Colonic mucosa (tissue), 4 donors: ENCODE measurements around the gene OSBPL10. TPM values are rescaled to one million over a fixed set of nuclear protein-coding genes. Genes with fewer than 3 reads are reported as not detected.

ENCODE experiments used
- DNase-seq: peaks from one replicate; pipeline ENCODE4 v3.0.0-alpha.2; 2020
- H3K27ac ChIP-seq: fragments of 200-600 bp; one replicate; pipeline ENCODE4 v1.8.0; 2021
- H3K27me3 ChIP-seq: fragments of 200-600 bp; one replicate; pipeline ENCODE4 v1.8.0; 2021
- H3K36me3 ChIP-seq: fragments of 200-600 bp; one replicate; pipeline ENCODE4 v1.8.0; 2021
- H3K4me1 ChIP-seq: fragments of 200-600 bp; one replicate; pipeline ENCODE4 v1.8.0; 2021; ENCODE audit warnings: mild to moderate bottlenecking
- H3K4me3 ChIP-seq: fragments of 200-600 bp; one replicate; pipeline ENCODE4 v1.8.0; 2021
- H3K9ac ChIP-seq, 2 donors: one replicate each; pipeline ENCODE4 v1.7.0; 2013; ENCODE audit warnings: control low read depth in 2 of 2, low read depth in 2 of 2, low read length in 2 of 2
- H3K9me3 ChIP-seq: fragments of 200-600 bp; one replicate; pipeline ENCODE4 v1.8.0; 2021
- intact Hi-C: fragments of 100-400 bp; cut with DNase I; formaldehyde crosslinking; loops from one replicate; pipeline ENCODE4 v1.14.1; 2022
- total RNA-seq, 2 donors: library from RNA; stranded (reverse); fragmentation: NEBNext Ultra II Directional in 1 of 2; extraction: Animal tissue kit (Norgen Biotek cat#: 25700) in 1 of 2; gene quantifications; one replicate each; pipeline ENCODE4 v1.2.1, GENCODE V29; 2021
- TF ChIP-seq, protein P1 (sequence below): fragments of 200-600 bp; IDR thresholded peaks from one replicate; pipeline ENCODE4 v1.8.0; 2022; ENCODE audit warnings: antibody characterized with exemption, mild to moderate bottlenecking
- donor health status: healthy.
- donor health status: DM: no; HTN: no; CAD: no.
- donor health status: DM: no; HTN: no; CAD: no.

OSBPL10 gene
- total RNA-seq, 2 donors from 2014 or later: 20.0 to 34.4 TPM

GRCh38 chr3:31676556-31676955, 304.5 kb downstream of the OSBPL10 start:
- DNase-seq: no peak
- no peak overlapping the region for H3K9ac ChIP-seq
- H3K27me3 ChIP-seq: no peaks in the 10 kb centered on the region
- no peak overlapping the region for H3K27ac ChIP-seq
- no peak overlapping the region for H3K4me3 ChIP-seq
- TF ChIP-seq, protein P1, sequence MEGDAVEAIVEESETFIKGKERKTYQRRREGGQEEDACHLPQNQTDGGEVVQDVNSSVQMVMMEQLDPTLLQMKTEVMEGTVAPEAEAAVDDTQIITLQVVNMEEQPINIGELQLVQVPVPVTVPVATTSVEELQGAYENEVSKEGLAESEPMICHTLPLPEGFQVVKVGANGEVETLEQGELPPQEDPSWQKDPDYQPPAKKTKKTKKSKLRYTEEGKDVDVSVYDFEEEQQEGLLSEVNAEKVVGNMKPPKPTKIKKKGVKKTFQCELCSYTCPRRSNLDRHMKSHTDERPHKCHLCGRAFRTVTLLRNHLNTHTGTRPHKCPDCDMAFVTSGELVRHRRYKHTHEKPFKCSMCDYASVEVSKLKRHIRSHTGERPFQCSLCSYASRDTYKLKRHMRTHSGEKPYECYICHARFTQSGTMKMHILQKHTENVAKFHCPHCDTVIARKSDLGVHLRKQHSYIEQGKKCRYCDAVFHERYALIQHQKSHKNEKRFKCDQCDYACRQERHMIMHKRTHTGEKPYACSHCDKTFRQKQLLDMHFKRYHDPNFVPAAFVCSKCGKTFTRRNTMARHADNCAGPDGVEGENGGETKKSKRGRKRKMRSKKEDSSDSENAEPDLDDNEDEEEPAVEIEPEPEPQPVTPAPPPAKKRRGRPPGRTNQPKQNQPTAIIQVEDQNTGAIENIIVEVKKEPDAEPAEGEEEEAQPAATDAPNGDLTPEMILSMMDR: no peak
- no peaks in the 10 kb centered on the region for H3K9me3 ChIP-seq
- no peaks in the 10 kb centered on the region for H3K36me3 ChIP-seq
- H3K4me1 ChIP-seq: no peaks in the 10 kb centered on the region
- intact Hi-C loops: no loop called here

- no peak overlapping the region for H3K9ac ChIP-seq
- H3K4me3 ChIP-seq: no peak overlapping the region
- no peak for DNase-seq
- TF ChIP-seq, protein P1: no peak
- intact Hi-C loops: no loop called here
- H3K27me3 ChIP-seq: no peaks in the 10 kb centered on the region
- no peak overlapping the region for H3K27ac ChIP-seq
- no peaks in the 10 kb centered on the region for H3K9me3 ChIP-seq
- no peaks in the 10 kb centered on the region for H3K36me3 ChIP-seq
- no peaks in the 10 kb centered on the region for H3K4me1 ChIP-seq
Measured at GRCh38 chr3:31673950-31674349, 307.1 kb downstream of the OSBPL10 start.

DNA sequence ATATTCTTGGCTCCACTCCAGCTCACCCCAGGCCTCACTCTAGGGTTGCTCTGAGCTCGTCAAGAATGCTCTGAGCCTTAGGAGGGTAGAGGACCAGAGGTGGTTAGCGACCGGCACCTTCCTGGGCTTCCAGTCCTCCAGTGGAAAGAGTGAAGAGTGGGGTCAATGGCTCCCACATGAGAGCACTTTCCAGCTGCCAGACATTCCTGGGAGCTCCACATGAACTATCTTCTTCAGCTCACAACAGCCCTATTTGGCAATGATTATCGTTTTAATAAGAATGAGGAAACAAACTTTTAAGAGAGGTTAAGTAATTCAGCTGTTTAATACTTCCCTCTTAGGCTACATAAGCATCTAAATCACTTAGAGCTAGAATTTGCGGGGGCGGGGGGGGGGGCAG, 309.1 kb downstream of the OSBPL10 start:
- Histone ChIP-seq H3K27ac (no peak overlapping the region), H3K9me3 (no peaks in the 10 kb centered on the region), H3K27me3 (no peaks in the 10 kb centered on the region), H3K4me3 (no peak overlapping the region), H3K9ac (no peak overlapping the region), H3K4me1 (no peaks in the 10 kb centered on the region), H3K36me3 (no peaks in the 10 kb centered on the region)
- no peak for DNase-seq
- TF ChIP-seq, protein P1: no peak
- intact Hi-C loops: no loop called here

- no peak for DNase-seq
- TF ChIP-seq, protein P1: no peak
- Histone ChIP-seq H3K4me3 (no peak overlapping the region), H3K9me3 (no peaks in the 10 kb centered on the region), H3K27ac (no peak overlapping the region), H3K36me3 (no peaks in the 10 kb centered on the region), H3K9ac (no peak overlapping the region), H3K4me1 (no peaks in the 10 kb centered on the region), H3K27me3 (no peaks in the 10 kb centered on the region)
- intact Hi-C loops: no loop called here
Measured at GRCh38 chr3:31671451-31671850, 309.6 kb downstream of the OSBPL10 start.

GRCh38 chr3:31670722-31671121, 310.3 kb downstream of the OSBPL10 start:
- no peaks in the 10 kb centered on the region for H3K4me1 ChIP-seq
- H3K27me3 ChIP-seq: no peaks in the 10 kb centered on the region
- H3K9me3 ChIP-seq: no peaks in the 10 kb centered on the region
- no peak overlapping the region for H3K4me3 ChIP-seq
- intact Hi-C loops: no loop called here
- H3K27ac ChIP-seq: no peak overlapping the region
- no peak overlapping the region for H3K9ac ChIP-seq
- no peaks in the 10 kb centered on the region for H3K36me3 ChIP-seq
- DNase-seq: peak; percentile 31
- TF ChIP-seq, protein P1: no peak

DNA sequence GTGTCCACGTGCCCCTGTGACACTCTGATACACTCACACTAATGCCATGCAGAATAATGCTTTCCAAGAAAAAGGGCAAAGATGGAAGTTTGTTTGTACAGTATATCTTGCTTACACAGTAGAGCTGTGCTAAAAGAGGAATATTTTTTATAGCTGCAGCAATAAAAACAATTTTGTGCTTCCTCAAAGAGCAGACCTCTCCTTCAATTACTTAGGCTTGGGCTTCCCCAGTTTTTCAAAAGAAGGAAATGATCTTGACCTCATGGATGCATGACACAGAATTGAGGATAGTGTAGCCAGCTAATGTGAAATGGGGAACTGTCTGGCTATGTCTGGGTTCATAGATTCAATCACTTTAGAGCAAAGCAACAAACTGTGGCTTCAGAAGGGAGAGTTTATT, 310.9 kb downstream of the OSBPL10 start:
- Histone ChIP-seq H3K27me3 (no peaks in the 10 kb centered on the region), H3K27ac (no peak overlapping the region), H3K4me3 (no peak overlapping the region), H3K9ac (no peak overlapping the region), H3K36me3 (no peaks in the 10 kb centered on the region), H3K9me3 (no peaks in the 10 kb centered on the region), H3K4me1 (no peaks in the 10 kb centered on the region)
- TF ChIP-seq, protein P1: no peak
- no peak for DNase-seq
- intact Hi-C loops: no loop called here
